Activated naive CD4-positive, alpha-beta T cell treated with anti-CD3 and anti-CD28 coated beads, Interleukin-2, amount 50 U/mL, for 72 hours (primary cell): ENCODE results near the gene TRAPPC5. TPM values are rescaled to one million over a fixed set of nuclear protein-coding genes. Genes with fewer than 3 reads are reported as not detected.

Experiments
- ATAC-seq, 2 donors: fragments of 150-1000 bp; cut with Tn5 transposase; 2 replicates each; pipeline ENCODE4 v1.10.0; 2021; ENCODE audit warnings: mild to moderate bottlenecking in 2 of 2, moderate library complexity in 2 of 2
- DNase-seq, 2 donors: peaks; one replicate each; pipeline ENCODE4 v3.0.0; 2021 to 2022; ENCODE audit warnings: low spot score in 2 of 2
- H3K27ac Mint-ChIP-seq, 2 donors: one replicate each; pipeline ENCODE4 v1.8.0; 2022; ENCODE audit warnings: mild to moderate bottlenecking in 2 of 2, mixed read lengths in 2 of 2
- H3K36me3 Mint-ChIP-seq, 2 donors: one replicate each; pipeline ENCODE4 v1.8.0; 2022; ENCODE audit warnings: mixed read lengths in 2 of 2
- H3K9me3 Mint-ChIP-seq, 2 donors: one replicate each; pipeline ENCODE4 v1.8.0; 2022; ENCODE audit warnings: mixed read lengths in 2 of 2
- total RNA-seq, 2 donors: library from RNA; stranded (reverse); gene quantifications; one replicate each; pipeline ENCODE4 v1.2.3, GENCODE V29; 2022

TRAPPC5 gene
- total RNA-seq, 2 donors from 2014 or later: 58.9 to 84.4 TPM

- H3K27ac Mint-ChIP-seq: peak overlapping the region; percentile 91 to 95
- H3K9me3 Mint-ChIP-seq: no peaks in the 10 kb centered on the region
- no peak for ATAC-seq
- DNase-seq: no peak
- H3K36me3 Mint-ChIP-seq: peaks cover 5 to 12% of the 10 kb centered on the region in 2 donors
Measured at GRCh38 chr19:7682175-7682855, 1.7 kb downstream of the TRAPPC5 start.

- DNase-seq (no peak), ATAC-seq (no peak)
- H3K27ac Mint-ChIP-seq: peak overlapping the region in 1 of 2 donors; percentile 80
- H3K9me3 Mint-ChIP-seq: no peaks in the 10 kb centered on the region
- H3K36me3 Mint-ChIP-seq: peaks cover 5 to 12% of the 10 kb centered on the region in 2 donors
Measured at GRCh38 chr19:7685546-7686445, 5.2 kb downstream of the TRAPPC5 start.

- Mint-ChIP-seq H3K9me3 (no peaks in the 10 kb centered on the region), H3K36me3 (peaks cover 5 to 6% of the 10 kb centered on the region in 2 donors), H3K27ac (no peak overlapping the region)
- ATAC-seq (no peak), DNase-seq (no peak)
Measured at GRCh38 chr19:7687177-7687576, 6.5 kb downstream of the TRAPPC5 start.

GRCh38 chr19:7689165-7689564, 8.5 kb downstream of the TRAPPC5 start:
- Mint-ChIP-seq H3K27ac (no peak overlapping the region), H3K36me3 (no peaks in the 10 kb centered on the region), H3K9me3 (no peaks in the 10 kb centered on the region)
- no peak for DNase-seq
- ATAC-seq: no peak

GRCh38 chr19:7690779-7691258, 10.2 kb downstream of the TRAPPC5 start:
- Mint-ChIP-seq H3K36me3 (no peaks in the 10 kb centered on the region), H3K9me3 (no peaks in the 10 kb centered on the region), H3K27ac (no peak overlapping the region)
- ATAC-seq (peak in 1 of 2 donors; percentile 59), DNase-seq (no peak)

GRCh38 chr19:7691497-7691896, 10.9 kb downstream of the TRAPPC5 start:
- no peaks in the 10 kb centered on the region for H3K9me3 Mint-ChIP-seq
- H3K27ac Mint-ChIP-seq: no peak overlapping the region
- H3K36me3 Mint-ChIP-seq: no peaks in the 10 kb centered on the region
- DNase-seq: no peak
- peak; percentile 43 to 71 for ATAC-seq

GRCh38 chr19:7692417-7693088, 11.9 kb downstream of the TRAPPC5 start:
- DNase-seq: no peak
- Mint-ChIP-seq H3K27ac (no peak overlapping the region), H3K9me3 (no peaks in the 10 kb centered on the region), H3K36me3 (no peaks in the 10 kb centered on the region)
- ATAC-seq: peak; percentile 21 to 45

- DNase-seq (no peak), ATAC-seq (no peak)
- Mint-ChIP-seq H3K9me3 (no peaks in the 10 kb centered on the region), H3K36me3 (no peaks in the 10 kb centered on the region), H3K27ac (no peak overlapping the region)
Measured at GRCh38 chr19:7694499-7694898, 13.9 kb downstream of the TRAPPC5 start.

- H3K27ac Mint-ChIP-seq: no peak overlapping the region
- H3K9me3 Mint-ChIP-seq: no peaks in the 10 kb centered on the region
- ATAC-seq: no peak
- no peak for DNase-seq
- H3K36me3 Mint-ChIP-seq: no peaks in the 10 kb centered on the region
Measured at GRCh38 chr19:7697721-7698287, 17.2 kb downstream of the TRAPPC5 start.

GRCh38 chr19:7698583-7698982, 17.9 kb downstream of the TRAPPC5 start:
- H3K27ac Mint-ChIP-seq: no peak overlapping the region

GRCh38 chr19:7699003-7699402, 18.4 kb downstream of the TRAPPC5 start:
- DNase-seq (no peak), ATAC-seq (no peak)
- H3K27ac Mint-ChIP-seq: peak overlapping the region; percentile 8 to 23
- no peaks in the 10 kb centered on the region for H3K36me3 Mint-ChIP-seq
- H3K9me3 Mint-ChIP-seq: no peaks in the 10 kb centered on the region

More at GRCh38 chr19:7698583-7698982, 17.9 kb downstream of the TRAPPC5 start:
- no peaks in the 10 kb centered on the region for H3K9me3 Mint-ChIP-seq
- H3K36me3 Mint-ChIP-seq: no peaks in the 10 kb centered on the region
- ATAC-seq (no peak), DNase-seq (no peak)

- ATAC-seq: peak; percentile 80 to 81
- DNase-seq: peak in 1 of 2 donors; percentile 41
- H3K36me3 Mint-ChIP-seq: no peaks in the 10 kb centered on the region
- no peaks in the 10 kb centered on the region for H3K9me3 Mint-ChIP-seq
- peak overlapping the region; percentile 8 to 23 for H3K27ac Mint-ChIP-seq
Measured at GRCh38 chr19:7699417-7700401, 19.1 kb downstream of the TRAPPC5 start.

- ATAC-seq: no peak
- Mint-ChIP-seq H3K36me3 (no peaks in the 10 kb centered on the region), H3K9me3 (no peaks in the 10 kb centered on the region), H3K27ac (no peak overlapping the region)
- no peak for DNase-seq
Measured at GRCh38 chr19:7701049-7701653, 20.5 kb downstream of the TRAPPC5 start.

- Mint-ChIP-seq H3K36me3 (no peaks in the 10 kb centered on the region), H3K9me3 (no peaks in the 10 kb centered on the region), H3K27ac (no peak within 1 kb of the TSS)
- DNase-seq (no peak), ATAC-seq (no peak)
Measured at GRCh38 chr19:7701654-7702457, 21.2 kb downstream of the TRAPPC5 start, which contains the start of gene FCER2. FCER2 (minus strand) TSS chr19:7702131; CDS start chr19:7699760, 2,371 bp downstream.
